Kidney (tissue), 14 donors: ENCODE results near the gene NUDT3. TPM values are rescaled to one million over a fixed set of nuclear protein-coding genes. Genes with fewer than 3 reads are reported as not detected.
"Not testable (repeated sequence)": the region's sequence is repeated elsewhere in the genome, so short reads cannot be mapped to it uniquely, and the experiment has no call there.

Experiments
- DNase-seq, 5 donors: peaks; one replicate each; pipeline ENCODE4 v3.0.0-alpha.2; 2013 to 2020
- FAIRE-seq: peaks from 2 replicates; lab custom pipeline; 2012; peaks lifted over from hg19 to GRCh38; lab: Jason Lieb, UNC
- H3K27ac ChIP-seq, 2 donors: one replicate each; pipeline ENCODE4 v1.7.0; 2013; ENCODE audit warnings: low read depth in 2 of 2, low read length in 2 of 2, inconsistent platforms in 1 of 2
- H3K27me3 ChIP-seq: one replicate; pipeline ENCODE4 v1.7.1; 2013; ENCODE audit warnings: low read length, inconsistent platforms; ENCODE audit not compliant: control insufficient read depth, insufficient read depth
- H3K36me3 ChIP-seq, 3 donors: one replicate each; pipeline versions ENCODE4 v1.7.0 to v1.7.1; 2013; ENCODE audit warnings: low read length in 3 of 3, control low read depth in 1 of 3, inconsistent platforms in 1 of 3; ENCODE audit not compliant: insufficient read depth in 3 of 3, control insufficient read depth in 2 of 3
- H3K4me1 ChIP-seq, 3 donors: one replicate each; pipeline versions ENCODE4 v1.7.0 to v1.7.1; 2013; ENCODE audit warnings: low read length in 3 of 3, inconsistent platforms in 1 of 3, low read depth in 1 of 3; ENCODE audit not compliant: control insufficient read depth in 2 of 3, insufficient read depth in 2 of 3
- H3K4me3 ChIP-seq, 3 donors: one replicate each; pipeline versions ENCODE4 v1.7.0 to v1.8.1; 2013; ENCODE audit warnings: low read length in 3 of 3, control low read depth in 1 of 3, inconsistent platforms in 1 of 3
- H3K9ac ChIP-seq, 3 donors: one replicate each; pipeline versions ENCODE4 v1.7.0 to v1.7.1; 2013; ENCODE audit warnings: low read length in 3 of 3, control low read depth in 1 of 3, inconsistent platforms in 1 of 3
- H3K9me3 ChIP-seq, 3 donors: one replicate each; pipeline versions ENCODE4 v1.7.0 to v1.7.1; 2013; ENCODE audit warnings: low read length in 3 of 3, control low read depth in 1 of 3, inconsistent platforms in 1 of 3; ENCODE audit not compliant: control insufficient read depth in 2 of 3, insufficient read depth in 1 of 3
- CTCF ChIP-seq: IDR thresholded peaks from 3 replicates; pipeline ENCODE4 v1.5.1; 2012; ENCODE audit warnings: mild to moderate bottlenecking, moderate library complexity, borderline replicate concordance; ENCODE audit not compliant: insufficient read depth; ENCODE audit errors: extremely low read depth
- intact Hi-C: fragments of 100-400 bp; cut with DNase I; formaldehyde crosslinking; loops from one replicate; pipeline ENCODE4 v1.11.1; 2022
- polyA plus RNA-seq: library from polyadenylated mRNA; stranded (reverse); fragments of 350-450 nt; fragmentation: Illumina TruSeq; extraction: RNeasy Lipid Tissue Mini Kit (QIAGEN cat#74804); gene quantifications from one replicate; pipeline ENCODE4 v1.2.3, GENCODE V29; 2014; ENCODE audit warnings: low read depth, low replicate concordance; ENCODE audit not compliant: insufficient read depth
- total RNA-seq: library from RNA; stranded (reverse); fragmentation: NEBNext Ultra II Directional; extraction: Animal tissue kit (Norgen Biotek cat#: 25700); gene quantifications from one replicate; pipeline ENCODE4 v1.2.1, GENCODE V29; 2021
- donor health status: control.
- donor health status: control.
- donor health status: control.
- donor health status: control.
- donor health status: control.
- donor health status: DM: yes; HTN: yes; CAD: no.
- donor health status: Normal renal cell carcinoma (clear cell type).

Gene NUDT3
- total and polyA plus RNA-seq, 2 donors from 2014 or later = 17.7 to 53.8 TPM

- intact Hi-C loops = loop anchor here (10.0 kb wide), 1 partner anchor 167 kb away; the partner anchor contains the start of gene SMIM29
- no peak for DNase-seq
- no peak overlapping the region for H3K9ac ChIP-seq
- TF ChIP-seq CTCF = no peak
- H3K4me1 ChIP-seq = peaks cover 0 to 5% (median 5%) of the 10 kb centered on the region in 3 donors
- H3K27ac ChIP-seq = no peak overlapping the region
- no peaks in the 10 kb centered on the region for H3K9me3 ChIP-seq
- H3K27me3 ChIP-seq = no peaks in the 10 kb centered on the region
- no peak for FAIRE-seq
- no peak overlapping the region for H3K4me3 ChIP-seq
- H3K36me3 ChIP-seq = peaks cover 3 to 7% (median 5%) of the 10 kb centered on the region in 3 donors
Observed at GRCh38 chr6:34412016-34412415, 19.5 kb upstream of the NUDT3 start.

DNA sequence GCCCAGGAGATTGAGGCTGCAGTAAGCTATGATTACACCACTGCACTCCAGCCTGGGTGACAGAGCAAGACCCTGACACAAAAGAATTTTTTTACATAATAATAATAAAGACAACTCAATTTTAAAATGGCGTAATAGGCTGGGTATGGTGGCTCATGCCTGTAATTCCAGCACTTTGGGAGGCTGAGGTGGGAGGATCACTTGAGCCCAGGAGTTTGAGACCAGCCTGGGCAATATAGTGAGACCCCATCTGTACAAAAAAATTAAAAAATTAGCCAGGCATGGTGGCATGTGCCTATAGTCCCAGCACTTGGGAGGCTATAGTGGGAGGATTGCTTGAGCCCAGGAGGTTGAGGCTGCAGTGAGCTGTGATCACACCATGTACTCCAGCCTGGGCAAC is 15.4 kb upstream of the NUDT3 start:
- H3K36me3 ChIP-seq, FAIRE-seq, DNase-seq, intact Hi-C loops, H3K4me1 ChIP-seq, H3K27ac ChIP-seq, H3K9me3 ChIP-seq, H3K27me3 ChIP-seq, H3K4me3 ChIP-seq, H3K9ac ChIP-seq: not testable (repeated sequence)

DNA sequence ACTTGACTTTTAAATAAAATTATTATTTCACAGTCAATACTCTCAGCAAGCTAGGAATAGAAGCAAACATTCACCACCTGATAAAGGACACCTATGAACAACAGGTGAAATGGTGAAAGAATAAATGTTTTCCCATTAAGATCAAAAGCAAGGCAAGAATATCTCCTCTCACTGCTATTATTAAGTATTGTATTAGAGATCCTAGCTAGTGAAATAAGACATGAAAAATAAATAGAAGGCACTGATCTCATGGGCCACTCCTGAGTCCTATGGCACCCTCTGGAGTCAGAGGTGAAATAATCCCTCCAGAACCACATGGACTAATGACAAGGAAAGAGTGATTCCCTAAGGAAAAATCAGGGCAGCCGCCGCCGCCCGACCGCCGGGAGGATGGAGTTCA is 4.0 kb upstream of the NUDT3 start:
- FAIRE-seq = no peak
- H3K4me1 ChIP-seq = peaks cover 0 to 5% (median 0%) of the 10 kb centered on the region in 3 donors

GRCh38 chr6:34393966-34394305 is 1.5 kb upstream of the NUDT3 start:
- no peak overlapping the region for H3K4me3 ChIP-seq

More for the DNA sequence above, 4.0 kb upstream of the NUDT3 start:
- Histone ChIP-seq H3K9me3 (no peaks in the 10 kb centered on the region), H3K27me3 (no peaks in the 10 kb centered on the region), H3K36me3 (no peaks in the 10 kb centered on the region), H3K9ac (no peak overlapping the region), H3K27ac (no peak overlapping the region), H3K4me3 (no peak overlapping the region)
- TF ChIP-seq CTCF = no peak
- intact Hi-C loops = no loop called here
- DNase-seq = no peak

More at GRCh38 chr6:34393966-34394305, 1.5 kb upstream of the NUDT3 start:
- Histone ChIP-seq H3K4me1 (peaks cover 0 to 11% (median 7%) of the 10 kb centered on the region in 3 donors), H3K36me3 (no peaks in the 10 kb centered on the region), H3K27ac (no peak overlapping the region), H3K9me3 (no peaks in the 10 kb centered on the region), H3K9ac (no peak overlapping the region), H3K27me3 (no peaks in the 10 kb centered on the region)
- intact Hi-C loops = no loop called here
- no peak for TF ChIP-seq CTCF
- FAIRE-seq (no peak), DNase-seq (no peak)
